ENCODE data around the gene DRC3.

The DRC3 gene

DNA sequence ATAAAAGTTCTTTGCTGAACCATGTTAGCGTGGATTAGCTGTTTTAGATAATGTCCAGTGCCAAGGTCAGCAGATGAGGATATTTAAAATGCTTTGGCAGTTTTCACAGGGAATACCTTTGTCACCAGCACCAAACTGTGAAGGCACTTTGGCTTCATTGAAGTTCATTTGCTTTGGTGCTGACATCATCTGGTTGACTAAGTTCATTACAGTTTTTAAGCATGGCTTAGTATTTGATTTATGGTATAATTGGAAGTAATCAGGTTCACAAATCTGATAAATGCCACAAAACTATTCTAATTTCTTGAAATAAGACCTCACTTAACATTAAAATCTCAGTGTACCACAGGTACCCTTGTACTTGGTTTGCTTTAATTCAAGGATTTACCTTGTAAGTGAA lies 70.8 kb downstream of the DRC3 start:
- TF ChIP-seq, protein P1, sequence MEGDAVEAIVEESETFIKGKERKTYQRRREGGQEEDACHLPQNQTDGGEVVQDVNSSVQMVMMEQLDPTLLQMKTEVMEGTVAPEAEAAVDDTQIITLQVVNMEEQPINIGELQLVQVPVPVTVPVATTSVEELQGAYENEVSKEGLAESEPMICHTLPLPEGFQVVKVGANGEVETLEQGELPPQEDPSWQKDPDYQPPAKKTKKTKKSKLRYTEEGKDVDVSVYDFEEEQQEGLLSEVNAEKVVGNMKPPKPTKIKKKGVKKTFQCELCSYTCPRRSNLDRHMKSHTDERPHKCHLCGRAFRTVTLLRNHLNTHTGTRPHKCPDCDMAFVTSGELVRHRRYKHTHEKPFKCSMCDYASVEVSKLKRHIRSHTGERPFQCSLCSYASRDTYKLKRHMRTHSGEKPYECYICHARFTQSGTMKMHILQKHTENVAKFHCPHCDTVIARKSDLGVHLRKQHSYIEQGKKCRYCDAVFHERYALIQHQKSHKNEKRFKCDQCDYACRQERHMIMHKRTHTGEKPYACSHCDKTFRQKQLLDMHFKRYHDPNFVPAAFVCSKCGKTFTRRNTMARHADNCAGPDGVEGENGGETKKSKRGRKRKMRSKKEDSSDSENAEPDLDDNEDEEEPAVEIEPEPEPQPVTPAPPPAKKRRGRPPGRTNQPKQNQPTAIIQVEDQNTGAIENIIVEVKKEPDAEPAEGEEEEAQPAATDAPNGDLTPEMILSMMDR (IDR thresholded peaks at IDR 0.05; ENCODE audit: low read depth, low read length): no peak
- H3K4me3 ChIP-seq (ENCODE audit: low read depth, low read length): no peak overlapping the region

DNA sequence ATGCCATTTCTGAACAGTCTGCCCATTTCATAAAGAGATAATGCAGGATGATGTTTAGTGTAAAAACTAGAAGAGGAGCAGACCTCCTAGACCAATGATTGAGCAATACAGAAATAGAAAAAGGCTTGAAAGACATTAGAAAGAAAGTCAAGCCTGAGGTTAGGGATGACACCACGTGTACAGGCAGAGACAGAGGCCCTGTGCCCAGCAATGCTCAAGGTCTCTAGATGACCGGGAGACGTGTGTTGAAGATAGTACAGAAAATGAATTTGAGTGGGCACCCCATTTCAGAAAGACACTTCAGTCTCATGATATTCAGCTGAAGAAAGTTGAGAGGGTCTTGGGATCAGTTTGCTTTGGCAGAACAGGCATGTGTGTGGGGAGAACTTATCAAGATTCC lies 71.9 kb downstream of the DRC3 start:
- H3K4me3 ChIP-seq (ENCODE audit: low read depth, low read length): no peak overlapping the region

DNA sequence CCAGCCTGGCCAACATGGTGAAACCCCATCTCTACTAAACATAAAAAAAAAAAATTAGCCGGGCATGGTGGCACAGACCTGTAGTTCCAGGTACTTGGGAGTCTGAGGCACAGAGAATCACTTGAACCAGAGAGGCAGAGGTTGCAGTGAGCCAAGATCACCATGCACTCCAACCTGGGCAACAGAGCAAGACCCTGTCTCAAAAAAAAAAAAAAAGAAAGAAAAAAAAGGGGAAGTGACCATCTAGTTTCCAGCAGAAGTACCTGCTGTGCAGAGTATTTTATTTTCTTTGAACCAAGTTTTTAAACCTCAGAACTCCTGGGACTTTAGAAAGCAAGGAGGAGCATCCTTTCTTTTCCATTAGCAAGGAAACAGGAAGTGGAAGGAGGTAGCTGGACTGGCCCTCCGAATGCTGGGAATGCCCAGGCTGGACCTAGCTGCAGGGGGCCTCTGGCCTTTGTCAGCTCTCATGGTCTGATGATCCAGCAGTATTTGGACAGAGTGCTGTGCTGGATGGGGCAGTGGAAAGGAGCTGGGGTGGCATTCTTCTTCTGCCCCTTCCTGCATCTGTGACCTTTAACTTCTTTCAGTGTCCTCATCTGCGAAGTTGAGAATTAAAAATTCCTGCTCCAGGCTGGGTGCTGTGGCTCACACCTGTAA lies 73.2 kb downstream of the DRC3 start:
- TF ChIP-seq, protein P1 (IDR thresholded peaks at IDR 0.05; ENCODE audit: low read depth, low read length): no peak
- H3K4me3 ChIP-seq (ENCODE audit: low read depth, low read length): no peak overlapping the region

More for the DNA sequence above, 71.9 kb downstream of the DRC3 start:
- TF ChIP-seq, protein P1 (IDR thresholded peaks at IDR 0.05; ENCODE audit: low read depth, low read length): no peak

DNA sequence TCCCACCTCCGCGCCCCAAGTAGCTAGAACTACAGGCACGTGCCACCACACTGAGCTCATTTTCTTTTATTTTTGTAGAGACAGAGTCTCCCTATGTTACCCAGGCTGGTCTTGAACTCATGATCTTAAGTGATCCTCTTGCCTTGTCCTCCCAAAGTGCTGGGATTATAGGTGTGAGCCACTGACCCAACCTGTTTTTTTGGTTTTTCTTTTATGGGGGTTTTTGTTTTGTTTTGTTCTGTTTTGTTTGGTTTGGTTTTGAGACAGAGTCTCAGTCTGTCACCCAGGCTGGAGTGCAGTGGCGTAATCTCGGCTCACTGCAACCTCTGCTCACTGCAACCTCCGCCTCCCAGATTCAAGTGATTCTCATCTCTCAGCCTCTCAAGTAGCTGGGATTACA lies 82.9 kb downstream of the DRC3 start:
- TF ChIP-seq, protein P1 (IDR thresholded peaks at IDR 0.05; ENCODE audit: low read depth, low read length): no peak
- no peak overlapping the region for H3K4me3 ChIP-seq (ENCODE audit: low read depth, low read length)

- TF ChIP-seq, protein P1 (IDR thresholded peaks at IDR 0.05; ENCODE audit: low read depth, low read length): no peak
- no peak overlapping the region for H3K4me3 ChIP-seq (ENCODE audit: low read depth, low read length)
Measured at GRCh38 chr17:18056214-18056613, 83.6 kb downstream of the DRC3 start.

GRCh38 chr17:18059283-18059682 lies 86.6 kb downstream of the DRC3 start:
- H3K4me3 ChIP-seq (ENCODE audit: low read depth, low read length): no peak overlapping the region
- TF ChIP-seq, protein P1 (IDR thresholded peaks at IDR 0.05; ENCODE audit: low read depth, low read length): no peak

DNA sequence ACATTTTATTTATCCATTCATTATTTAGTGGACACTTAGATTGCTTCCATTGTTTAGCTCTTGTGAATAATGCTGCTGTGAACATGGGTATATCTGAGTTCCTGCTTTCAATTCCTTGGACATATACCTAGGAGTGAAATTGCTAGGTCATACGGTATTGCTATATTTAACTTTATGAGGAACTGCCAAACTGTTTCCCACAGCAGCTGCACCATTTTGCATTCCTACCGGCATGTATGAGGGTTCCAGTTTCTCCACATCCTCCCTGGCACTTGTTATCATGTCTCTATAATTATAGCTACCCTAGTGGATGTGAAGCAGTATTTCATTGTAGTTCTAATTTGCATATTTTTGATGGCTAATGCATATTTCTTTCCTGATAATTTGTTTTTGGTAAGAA lies 91.4 kb downstream of the DRC3 start:
- H3K4me3 ChIP-seq (ENCODE audit: low read depth, low read length): no peak overlapping the region

More for the DNA sequence above, 91.4 kb downstream of the DRC3 start:
- TF ChIP-seq, protein P1 (IDR thresholded peaks at IDR 0.05; ENCODE audit: low read depth, low read length): no peak
